Measurements from ENCODE around the gene MGAT4D. TPM values are rescaled to one million over a fixed set of nuclear protein-coding genes. Genes with fewer than 3 reads are reported as not detected.
"Not testable (repeated sequence)": the region's sequence is repeated elsewhere in the genome, so short reads cannot be mapped to it uniquely, and the experiment has no call there.

Gene MGAT4D
- total RNA-seq, 2 donors from 2014 or later = not detected

DNA sequence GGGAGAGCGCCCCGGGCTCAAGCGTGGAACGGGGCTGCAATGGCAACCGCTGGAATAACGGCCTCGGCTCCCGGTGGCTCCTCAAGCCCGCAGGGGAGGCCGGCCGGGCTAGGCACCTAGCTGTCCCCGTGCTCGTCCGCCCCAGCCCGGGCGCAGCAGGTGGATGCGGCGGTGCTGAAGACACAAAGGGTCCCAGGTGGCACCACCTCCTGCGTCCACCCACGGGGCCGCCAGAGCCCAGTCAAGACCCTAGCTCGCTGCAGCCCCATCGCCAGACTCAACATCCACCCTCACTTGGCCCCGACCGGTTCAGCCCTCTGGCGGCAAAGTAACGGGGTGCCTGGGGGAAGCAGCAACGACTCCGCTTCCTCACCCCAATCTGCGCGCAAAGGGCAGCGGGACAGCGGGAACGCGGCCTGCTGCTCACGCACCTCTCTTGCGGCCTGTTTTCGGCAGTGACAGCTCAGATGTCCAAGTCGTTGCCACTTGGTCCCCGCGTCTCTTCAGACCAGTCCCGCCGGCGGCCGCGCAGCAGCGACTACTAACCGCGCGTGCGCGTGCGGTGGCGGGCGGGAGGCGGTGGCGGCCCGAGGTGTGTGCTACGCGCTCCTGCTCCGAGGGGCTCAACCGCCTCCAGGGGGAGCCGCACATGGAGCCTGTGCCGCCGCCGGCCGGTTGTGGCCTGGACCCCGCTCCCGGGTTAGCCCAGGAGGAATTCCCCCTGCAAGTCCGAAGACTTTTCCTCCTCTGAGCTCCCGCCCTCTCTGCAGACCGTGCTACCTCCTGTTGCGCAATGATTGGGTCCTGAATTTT, 70.8 kb downstream of the MGAT4D start, which contains the start of gene CLGN:
Gene CLGN, minus strand, starts transcription at position 543 of the 813 bp plus-strand sequence. CDS start 14,570 bp downstream, outside the sequence.
- Mint-ChIP-seq H3K27me3 (ENCODE audit: insufficient read depth) (peaks cover 31% of the 10 kb centered on the region), H3K9me3 (no peaks in the 10 kb centered on the region), H3K4me1 (peaks cover 13% of the 10 kb centered on the region), H3K27ac (peak within 1 kb of the TSS; percentile 47), H3K4me3 (peak within 1 kb of the TSS; percentile 71), H3K36me3 (ENCODE audit: low read depth) (no peaks in the 10 kb centered on the region)
- Histone ChIP-seq H3K27ac (ENCODE audit: low read depth, low read length) (peak within 1 kb of the TSS; percentile 52), H3K4me1 (ENCODE audit: control insufficient read depth, insufficient read depth, low read length) (no peaks in the 10 kb centered on the region), H3K4me3 (ENCODE audit: low read length) (peak within 1 kb of the TSS; percentile 90), H3K27me3 (ENCODE audit: control insufficient read depth, insufficient read depth, low read length, poor library complexity, severe bottlenecking) (peaks cover 15% of the 10 kb centered on the region), H3K9me3 (ENCODE audit: control insufficient read depth, low read length) (no peaks in the 10 kb centered on the region), H3K36me3 (ENCODE audit: control insufficient read depth, insufficient read depth, low read length) (no peaks in the 10 kb centered on the region), H3K9ac (ENCODE audit: extremely low read depth, low read length, poor library complexity, severe bottlenecking) (peak within 1 kb of the TSS; percentile 29)
- DNase-seq = peak; percentile 97
- peak; percentile 90 for TF ChIP-seq CTCF (conservative IDR thresholded peaks at IDR 0.05)
- WGBS, 2 experiments (ENCODE audit: insufficient coverage in 1 of 2, insufficient read length in 1 of 2) = 0 to 1% methylated on average over 34 to 73 of the region's 73 CpGs

GRCh38 chr4:140426610-140427105, 71.4 kb downstream of the MGAT4D start:
- H3K9me3 Mint-ChIP-seq = no peaks in the 10 kb centered on the region

DNA sequence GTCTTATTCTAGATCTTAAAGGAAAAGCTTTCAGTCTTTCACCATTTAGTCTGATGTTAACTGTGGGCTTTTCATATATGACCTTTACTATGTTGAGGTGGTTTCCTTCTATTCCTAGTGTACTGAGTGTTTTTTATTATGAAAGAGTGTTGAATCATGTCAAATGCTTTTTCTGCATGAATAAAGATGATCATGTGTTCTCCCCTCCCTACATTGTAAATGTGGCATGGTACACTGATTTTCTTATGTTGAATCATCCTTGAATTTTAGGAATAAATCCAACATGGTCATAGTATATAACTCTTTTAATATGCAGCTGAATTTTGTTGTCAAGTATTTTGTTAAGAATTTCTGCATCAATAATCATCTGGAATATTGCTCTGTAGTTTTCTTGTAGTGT, 75.0 kb downstream of the MGAT4D start:
- Mint-ChIP-seq H3K4me1 (peaks cover 10% of the 10 kb centered on the region), H3K27me3 (ENCODE audit: insufficient read depth) (peaks cover 35% of the 10 kb centered on the region)
- TF ChIP-seq CTCF (conservative IDR thresholded peaks at IDR 0.05) = no peak

More at GRCh38 chr4:140426610-140427105, 71.4 kb downstream of the MGAT4D start:
- Histone ChIP-seq H3K4me1 (ENCODE audit: control insufficient read depth, insufficient read depth, low read length) (no peaks in the 10 kb centered on the region), H3K27ac (ENCODE audit: low read depth, low read length) (peak overlapping the region; percentile 52), H3K36me3 (ENCODE audit: control insufficient read depth, insufficient read depth, low read length) (no peaks in the 10 kb centered on the region), H3K9me3 (ENCODE audit: control insufficient read depth, low read length) (no peaks in the 10 kb centered on the region), H3K9ac (ENCODE audit: extremely low read depth, low read length, poor library complexity, severe bottlenecking) (peak overlapping the region; percentile 29), H3K27me3 (ENCODE audit: control insufficient read depth, insufficient read depth, low read length, poor library complexity, severe bottlenecking) (peaks cover 15% of the 10 kb centered on the region), H3K4me3 (ENCODE audit: low read length) (peak overlapping the region; percentile 90)
- TF ChIP-seq CTCF (conservative IDR thresholded peaks at IDR 0.05) = peak; percentile 45
- peaks cover 36% of the 10 kb centered on the region for H3K27me3 Mint-ChIP-seq (ENCODE audit: insufficient read depth)
- H3K36me3 Mint-ChIP-seq (ENCODE audit: low read depth) = no peaks in the 10 kb centered on the region
- H3K27ac Mint-ChIP-seq = peak overlapping the region; percentile 47
- 7 to 11% methylated on average over 21 to 23 of the region's 23 CpGs for WGBS, 2 experiments (ENCODE audit: insufficient coverage in 1 of 2, insufficient read length in 1 of 2)
- H3K4me3 Mint-ChIP-seq = peak overlapping the region; percentile 71
- no peak for DNase-seq
- H3K4me1 Mint-ChIP-seq = peaks cover 10% of the 10 kb centered on the region

GRCh38 chr4:140413130-140413969, 84.7 kb downstream of the MGAT4D start:
- H3K36me3 Mint-ChIP-seq (ENCODE audit: low read depth); H3K4me3 Mint-ChIP-seq; H3K4me1 Mint-ChIP-seq: not testable (repeated sequence)

More for the DNA sequence above, 75.0 kb downstream of the MGAT4D start:
- Mint-ChIP-seq H3K9me3 (no peaks in the 10 kb centered on the region), H3K36me3 (ENCODE audit: low read depth) (no peaks in the 10 kb centered on the region), H3K4me3 (no peak overlapping the region), H3K27ac (no peak overlapping the region)
- no peaks in the 10 kb centered on the region for H3K36me3 ChIP-seq (ENCODE audit: control insufficient read depth, insufficient read depth, low read length)
- no peak for DNase-seq
- no peaks in the 10 kb centered on the region for H3K9me3 ChIP-seq (ENCODE audit: control insufficient read depth, low read length)
- H3K4me1 ChIP-seq (ENCODE audit: control insufficient read depth, insufficient read depth, low read length) = no peaks in the 10 kb centered on the region
- no peak overlapping the region for H3K27ac ChIP-seq (ENCODE audit: low read depth, low read length)
- H3K27me3 ChIP-seq (ENCODE audit: control insufficient read depth, insufficient read depth, low read length, poor library complexity, severe bottlenecking) = peaks cover 15% of the 10 kb centered on the region
- H3K9ac ChIP-seq (ENCODE audit: extremely low read depth, low read length, poor library complexity, severe bottlenecking) = no peak overlapping the region
- H3K4me3 ChIP-seq (ENCODE audit: low read length) = no peak overlapping the region

More at GRCh38 chr4:140413130-140413969, 84.7 kb downstream of the MGAT4D start:
- not testable (repeated sequence) for H3K27ac ChIP-seq (ENCODE audit: low read depth, low read length); H3K9me3 Mint-ChIP-seq; H3K36me3 ChIP-seq (ENCODE audit: control insufficient read depth, insufficient read depth, low read length); H3K9me3 ChIP-seq (ENCODE audit: control insufficient read depth, low read length); H3K27ac Mint-ChIP-seq; H3K9ac ChIP-seq (ENCODE audit: extremely low read depth, low read length, poor library complexity, severe bottlenecking); H3K27me3 Mint-ChIP-seq (ENCODE audit: insufficient read depth); H3K27me3 ChIP-seq (ENCODE audit: control insufficient read depth, insufficient read depth, low read length, poor library complexity, severe bottlenecking); H3K4me1 ChIP-seq (ENCODE audit: control insufficient read depth, insufficient read depth, low read length); H3K4me3 ChIP-seq (ENCODE audit: low read length)
- WGBS, 2 experiments (ENCODE audit: insufficient coverage in 1 of 2, insufficient read length in 1 of 2) = 95 to 98% methylated on average over 13 to 29 of the region's 32 CpGs
- peak; percentile 53 for DNase-seq
